ENCODE data around the gene RNU6-9. TPM values are rescaled to one million over a fixed set of nuclear protein-coding genes. Genes with fewer than 3 reads are reported as not detected.

Gene RNU6-9
- total and polyA plus RNA-seq, 10 donors = not detected

GRCh38 chr19:927780-928401 is 34.6 kb downstream of the RNU6-9 start:
- WGBS, 5 donors = 70 to 94% (median 83%) methylated on average over 3 to 12 of the region's 12 CpGs
- H3K36me3 ChIP-seq = peaks cover 0 to 42% (median 11%) of the 10 kb centered on the region in 6 donors
- no peak for DNase-seq
- no peaks in the 10 kb centered on the region for H3K9me3 ChIP-seq
- H3K27me3 ChIP-seq (replicated peaks in 1 of 7) = no peaks in the 10 kb centered on the region
- H3K4me3 ChIP-seq = peak overlapping the region in 7 of 8 donors; percentile 60 to 90 (median 88)
- peaks cover 6 to 84% (median 45%) of the 10 kb centered on the region in 6 donors for H3K4me1 ChIP-seq
- TF ChIP-seq, protein P1, sequence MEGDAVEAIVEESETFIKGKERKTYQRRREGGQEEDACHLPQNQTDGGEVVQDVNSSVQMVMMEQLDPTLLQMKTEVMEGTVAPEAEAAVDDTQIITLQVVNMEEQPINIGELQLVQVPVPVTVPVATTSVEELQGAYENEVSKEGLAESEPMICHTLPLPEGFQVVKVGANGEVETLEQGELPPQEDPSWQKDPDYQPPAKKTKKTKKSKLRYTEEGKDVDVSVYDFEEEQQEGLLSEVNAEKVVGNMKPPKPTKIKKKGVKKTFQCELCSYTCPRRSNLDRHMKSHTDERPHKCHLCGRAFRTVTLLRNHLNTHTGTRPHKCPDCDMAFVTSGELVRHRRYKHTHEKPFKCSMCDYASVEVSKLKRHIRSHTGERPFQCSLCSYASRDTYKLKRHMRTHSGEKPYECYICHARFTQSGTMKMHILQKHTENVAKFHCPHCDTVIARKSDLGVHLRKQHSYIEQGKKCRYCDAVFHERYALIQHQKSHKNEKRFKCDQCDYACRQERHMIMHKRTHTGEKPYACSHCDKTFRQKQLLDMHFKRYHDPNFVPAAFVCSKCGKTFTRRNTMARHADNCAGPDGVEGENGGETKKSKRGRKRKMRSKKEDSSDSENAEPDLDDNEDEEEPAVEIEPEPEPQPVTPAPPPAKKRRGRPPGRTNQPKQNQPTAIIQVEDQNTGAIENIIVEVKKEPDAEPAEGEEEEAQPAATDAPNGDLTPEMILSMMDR (IDR thresholded peaks at IDR 0.05 in 8 of 11, conservative IDR thresholded peaks at IDR 0.05 in 3 of 11) = no peak
- TF ChIP-seq POLR2AphosphoS5 (IDR thresholded peaks at IDR 0.05) (peak in 1 of 3 donors; percentile 14), POLR2A (IDR thresholded peaks at IDR 0.05) (no peak)
- intact Hi-C loops (cut with DNase I; ENCODE audit: low total_unique reads) = loop anchor here (10.0 kb wide), 1 partner anchor 143 kb away; no protein-coding TSS in a partner anchor
- peak overlapping the region in 7 of 8 donors; percentile 87 to 98 (median 95) for H3K27ac ChIP-seq

- H3K9me3 ChIP-seq = no peaks in the 10 kb centered on the region
- H3K27me3 ChIP-seq (replicated peaks in 1 of 7) = no peaks in the 10 kb centered on the region
- WGBS, 5 donors = 72 to 94% (median 81%) methylated on average over 14 to 18 of the region's 18 CpGs
- H3K4me1 ChIP-seq = peaks cover 14 to 87% (median 51%) of the 10 kb centered on the region in 6 donors
- H3K27ac ChIP-seq = peak overlapping the region in 6 of 8 donors; percentile 87 to 98 (median 95)
- no peak for DNase-seq
- H3K36me3 ChIP-seq = peaks cover 0 to 44% (median 11%) of the 10 kb centered on the region in 6 donors
- intact Hi-C loops (cut with DNase I; ENCODE audit: low total_unique reads) = loop anchor here (10.0 kb wide), 1 partner anchor 144 kb away; no protein-coding TSS in a partner anchor
- TF ChIP-seq POLR2A (IDR thresholded peaks at IDR 0.05) (no peak), POLR2AphosphoS5 (IDR thresholded peaks at IDR 0.05) (no peak)
- TF ChIP-seq, protein P1 (IDR thresholded peaks at IDR 0.05 in 8 of 11, conservative IDR thresholded peaks at IDR 0.05 in 3 of 11) = no peak
- peak overlapping the region in 1 of 8 donors; percentile 80 for H3K4me3 ChIP-seq
Observed at GRCh38 chr19:928471-929202, 35.4 kb downstream of the RNU6-9 start.

- intact Hi-C loops (cut with DNase I; ENCODE audit: low total_unique reads) = loop anchor here (10.0 kb wide), 1 partner anchor 145 kb away; no protein-coding TSS in a partner anchor
- Histone ChIP-seq H3K4me3 (no peak overlapping the region), H3K9me3 (no peaks in the 10 kb centered on the region), H3K4me1 (peaks cover 20 to 87% (median 51%) of the 10 kb centered on the region in 6 donors), H3K27ac (peak overlapping the region in 2 of 8 donors; percentile 97 to 98), H3K36me3 (peaks cover 0 to 51% (median 11%) of the 10 kb centered on the region in 6 donors), H3K27me3 (replicated peaks in 1 of 7) (no peaks in the 10 kb centered on the region)
- 91 to 97% (median 95%) methylated on average over 21 to 51 of the region's 51 CpGs for WGBS, 5 donors
- TF ChIP-seq POLR2A (IDR thresholded peaks at IDR 0.05) (no peak), POLR2AphosphoS5 (IDR thresholded peaks at IDR 0.05) (peak in 1 of 3 donors; percentile 48)
- no peak for DNase-seq
Observed at GRCh38 chr19:929203-929890, 36.1 kb downstream of the RNU6-9 start.

- Histone ChIP-seq H3K9me3 (no peaks in the 10 kb centered on the region), H3K36me3 (peaks cover 0 to 51% (median 11%) of the 10 kb centered on the region in 6 donors), H3K4me3 (no peak overlapping the region), H3K27ac (no peak overlapping the region), H3K27me3 (replicated peaks in 1 of 7) (no peaks in the 10 kb centered on the region), H3K4me1 (peaks cover 24 to 87% (median 51%) of the 10 kb centered on the region in 6 donors)
- WGBS, 5 donors = 83 to 94% (median 90%) methylated on average over 6 of the region's 6 CpGs
- intact Hi-C loops (cut with DNase I; ENCODE audit: low total_unique reads) = loop anchor here (10.0 kb wide), 1 partner anchor 145 kb away; no protein-coding TSS in a partner anchor
- TF ChIP-seq, protein P1 (IDR thresholded peaks at IDR 0.05 in 8 of 11, conservative IDR thresholded peaks at IDR 0.05 in 3 of 11) = no peak
- TF ChIP-seq POLR2AphosphoS5 (IDR thresholded peaks at IDR 0.05) (no peak), POLR2A (IDR thresholded peaks at IDR 0.05) (no peak)
- no peak for DNase-seq
Observed at GRCh38 chr19:929891-930258, 36.6 kb downstream of the RNU6-9 start.

Measured in spleen (tissue), 11 donors.